Neuronal stem cell (in vitro differentiated cells): ENCODE measurements around the gene RIOK2. TPM values are rescaled to one million over a fixed set of nuclear protein-coding genes. Genes with fewer than 3 reads are reported as not detected.

Experiments
- DNase-seq: peaks from one replicate; pipeline ENCODE4 v3.0.0-alpha.2; 2013; ENCODE audit warnings: low spot score
- H2AFZ ChIP-seq: one replicate; pipeline ENCODE4 v1.6.1; 2013; ENCODE audit warnings: mild to moderate bottlenecking, low read length, inconsistent platforms
- H2AK5ac ChIP-seq: 2 replicates; pipeline ENCODE4 v1.6.1; 2013; ENCODE audit warnings: low read depth, mild to moderate bottlenecking, inconsistent platforms, low read length, moderate library complexity, mixed read lengths
- H2BK120ac ChIP-seq: 2 replicates; pipeline ENCODE4 v1.6.1; 2013; ENCODE audit warnings: low read depth, mild to moderate bottlenecking, inconsistent platforms, low read length, moderate library complexity, mixed read lengths
- H2BK12ac ChIP-seq: one replicate; pipeline ENCODE4 v1.6.1; 2013; ENCODE audit warnings: low read length, inconsistent platforms
- H2BK15ac ChIP-seq: 2 replicates; pipeline ENCODE4 v1.6.1; 2013; ENCODE audit warnings: mild to moderate bottlenecking, low read length, inconsistent platforms, mixed read lengths
- H2BK5ac ChIP-seq: one replicate; pipeline ENCODE4 v1.6.1; 2013; ENCODE audit warnings: inconsistent platforms, mild to moderate bottlenecking, low read length, moderate library complexity
- H3K14ac ChIP-seq: one replicate; pipeline ENCODE4 v1.6.1; 2013; ENCODE audit warnings: low read length, inconsistent platforms
- H3K18ac ChIP-seq: 2 replicates; pipeline ENCODE4 v1.6.1; 2013; ENCODE audit warnings: low read length, inconsistent platforms
- H3K23ac ChIP-seq: 2 replicates; pipeline ENCODE4 v1.6.1; 2013; ENCODE audit warnings: low read depth, mild to moderate bottlenecking, mixed read lengths, low read length, inconsistent platforms; ENCODE audit not compliant: poor library complexity
- H3K27ac ChIP-seq: replicated peaks from 3 replicates; pipeline ENCODE4 v1.5.1; 2013; ENCODE audit warnings: low read length, inconsistent platforms
- H3K27me3 ChIP-seq, 3 experiments: 2 replicates each; pipeline ENCODE4 v1.6.1; 2013; ENCODE audit warnings: low read length in 3 of 3, mild to moderate bottlenecking in 2 of 3, inconsistent platforms in 1 of 3, low read depth in 1 of 3, mixed read lengths in 1 of 3, moderate library complexity in 1 of 3; ENCODE audit not compliant: control insufficient read depth in 3 of 3, insufficient read depth in 3 of 3
- H3K36me3 ChIP-seq, 2 donors: replicated peaks in 1 of 2; 2 replicates each; pipeline ENCODE4 v1.6.1; 2013; ENCODE audit warnings: low read length in 2 of 2; ENCODE audit not compliant: control insufficient read depth in 2 of 2, insufficient read depth in 2 of 2
- H3K4ac ChIP-seq: 2 replicates; pipeline ENCODE4 v1.6.1; 2013; ENCODE audit warnings: inconsistent platforms, mild to moderate bottlenecking, low read length, moderate library complexity
- H3K4me1 ChIP-seq, 2 donors: 1 replicate in 1 of 2; 2 replicates in 1 of 2; pipeline ENCODE4 v1.6.1; 2013; ENCODE audit warnings: low read length in 2 of 2, low read depth in 1 of 2; ENCODE audit not compliant: control insufficient read depth in 2 of 2, insufficient read depth in 1 of 2
- H3K4me2 ChIP-seq: one replicate; pipeline ENCODE4 v1.6.1; 2013; ENCODE audit warnings: mild to moderate bottlenecking, low read length, inconsistent platforms; ENCODE audit not compliant: insufficient read depth, poor library complexity, severe bottlenecking
- H3K4me3 ChIP-seq, 2 donors: 2 replicates each; pipeline ENCODE4 v1.5.1; 2013; ENCODE audit warnings: low read length in 2 of 2, mild to moderate bottlenecking in 2 of 2, inconsistent platforms in 1 of 2, moderate library complexity in 1 of 2
- H3K79me1 ChIP-seq: one replicate; pipeline ENCODE4 v1.6.1; 2013; ENCODE audit warnings: low read depth, mild to moderate bottlenecking, inconsistent platforms, low read length, moderate library complexity
- H3K9ac ChIP-seq: one replicate; pipeline ENCODE4 v1.6.1; 2013; ENCODE audit warnings: mild to moderate bottlenecking, low read depth, low read length, inconsistent platforms; ENCODE audit not compliant: poor library complexity
- H3K9me3 ChIP-seq, 2 donors: replicated peaks in 1 of 2; 2 replicates each; pipeline versions ENCODE3 to v1.6.1; 2013; ENCODE audit warnings: low read length in 2 of 2, mild to moderate bottlenecking in 2 of 2, inconsistent platforms in 1 of 2, low read depth in 1 of 2, mixed read lengths in 1 of 2, moderate library complexity in 1 of 2; ENCODE audit not compliant: control insufficient read depth in 2 of 2, insufficient read depth in 1 of 2
- H4K8ac ChIP-seq: one replicate; pipeline ENCODE4 v1.6.1; 2013; ENCODE audit warnings: low read depth, mild to moderate bottlenecking, inconsistent platforms, low read length, moderate library complexity
- H4K91ac ChIP-seq: one replicate; pipeline ENCODE4 v1.6.1; 2013; ENCODE audit warnings: low read length, low read depth, mild to moderate bottlenecking, inconsistent platforms; ENCODE audit not compliant: poor library complexity
- WGBS, 2 donors: extraction: QIAGEN DNeasy Blood & Tissue Kit; methylation state at CpG; one replicate each; pipeline ENCODE4 v1.1.7; 2013; ENCODE audit warnings: missing lambda C conversion rate in 2 of 2, mixed read lengths in 1 of 2; ENCODE audit not compliant: insufficient read length in 2 of 2, insufficient replicate concordance in 1 of 2; ENCODE audit errors: extremely low coverage in 2 of 2; 5-methylcytosine and 5-hydroxymethylcytosine counted together
- polyA plus RNA-seq, 2 experiments: library from polyadenylated mRNA; stranded (reverse); fragments of 200-250 nt; gene quantifications; one replicate each; pipeline ENCODE4 v1.2.3, GENCODE V29; 2013

RIOK2 gene
- polyA plus RNA-seq (2013, experiment 1 of 2) = 16.0 TPM
- polyA plus RNA-seq (2013, experiment 2 of 2) = 18.5 TPM

DNA sequence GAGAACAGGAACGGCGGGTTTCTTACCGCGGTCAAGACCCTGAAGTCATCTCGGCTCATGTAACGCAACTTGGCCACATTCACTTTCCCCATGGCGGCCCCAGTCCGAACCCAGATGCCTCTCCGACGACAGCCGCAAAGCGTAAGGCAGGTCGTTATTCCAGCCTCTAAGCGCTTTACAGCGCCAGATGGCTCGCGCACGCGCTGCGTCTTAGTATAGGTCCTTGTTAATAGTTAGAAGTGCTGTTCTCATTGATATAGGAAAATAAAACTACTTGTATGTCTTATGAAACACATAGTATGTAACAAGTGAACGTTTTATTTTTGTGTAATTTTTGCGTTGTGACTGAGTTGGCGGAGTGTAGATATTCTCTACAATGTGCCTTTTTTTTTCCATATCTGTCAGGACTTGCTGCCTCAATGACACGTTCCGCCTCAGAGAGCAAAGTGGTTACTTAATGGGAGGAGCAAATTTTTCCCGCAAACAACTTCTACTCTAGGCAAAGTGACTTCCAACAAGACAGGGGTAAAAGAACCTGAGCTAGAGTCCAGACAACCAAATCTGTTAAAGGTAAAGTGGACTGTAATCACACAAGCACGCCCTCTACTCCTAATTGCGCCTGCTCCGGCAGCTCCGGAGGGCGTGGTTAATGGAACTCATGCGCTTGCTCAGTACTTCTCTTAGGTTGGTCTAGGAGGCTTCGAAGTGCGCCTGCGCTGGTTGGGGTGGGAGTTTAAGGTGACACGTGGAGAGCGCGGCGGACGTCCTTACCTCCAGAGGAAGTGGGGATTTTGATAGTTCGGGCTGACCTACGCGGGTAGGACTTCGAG is at the start of gene RIOK2:
Gene RIOK2 (minus strand): TSS at position 148 of the 830 bp plus-strand sequence. CDS start 56 bp downstream, at position 92.
- Histone ChIP-seq H2BK12ac (no peak within 1 kb of the TSS), H3K27me3 (no peaks in the 10 kb centered on the region), H3K36me3 (peaks cover 6 to 20% of the 10 kb centered on the region in 2 donors), H2BK5ac (no peak within 1 kb of the TSS), H3K14ac (no peak within 1 kb of the TSS), H3K23ac (no peak within 1 kb of the TSS), H3K79me1 (peaks cover under 1% of the 10 kb centered on the region), H3K18ac (peak within 1 kb of the TSS; percentile 77), H4K91ac (no peak within 1 kb of the TSS), H4K8ac (no peak within 1 kb of the TSS), H3K9ac (peak within 1 kb of the TSS; percentile 92), H3K4me1 (peaks cover 0 to 2% of the 10 kb centered on the region in 2 donors), H3K4me2 (peak within 1 kb of the TSS; percentile 68), H3K4me3 (peak within 1 kb of the TSS; percentile 67 to 98), H3K27ac (peak within 1 kb of the TSS; percentile 63), H2BK15ac (no peak within 1 kb of the TSS), H3K4ac (no peak within 1 kb of the TSS), H2BK120ac (no peak within 1 kb of the TSS), H2AFZ (peak within 1 kb of the TSS; percentile 91), H3K9me3 (peaks cover 0 to 14% of the 10 kb centered on the region in 2 donors), H2AK5ac (no peak within 1 kb of the TSS)
- peak; percentile 81 for DNase-seq
- WGBS, 2 donors = no CpG with 5 or more reads among the region's 44 CpGs

DNA sequence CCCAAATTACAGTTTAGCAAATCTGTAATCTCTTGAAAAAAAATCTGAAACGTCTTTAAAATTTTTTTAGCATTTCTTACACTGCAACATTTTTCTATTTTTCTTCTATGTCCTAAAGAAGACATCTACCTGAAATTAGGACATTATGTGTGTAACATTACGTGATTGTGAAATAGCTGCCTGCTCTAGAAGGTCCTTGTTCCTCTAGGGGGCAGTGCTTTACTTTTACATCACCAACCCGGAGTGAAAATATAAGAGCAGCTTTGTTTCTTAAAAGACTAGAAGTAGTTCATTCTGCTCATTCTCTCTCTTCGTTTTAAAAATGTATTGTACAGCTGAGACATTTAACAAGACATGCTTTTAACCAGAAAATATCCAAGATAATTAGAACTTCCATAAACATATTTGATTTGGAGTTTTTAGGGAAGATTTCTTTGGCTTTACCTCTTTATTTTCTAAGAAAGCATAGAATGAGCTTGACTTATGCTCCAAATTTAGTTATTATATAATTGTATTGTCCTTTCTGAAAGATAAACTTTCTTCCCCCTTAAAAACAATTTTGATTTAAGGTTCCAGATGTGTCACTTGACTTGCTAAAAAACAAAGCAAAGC is 48.1 kb upstream of the RIOK2 start:
- H3K9ac ChIP-seq = no peak overlapping the region
- no peak overlapping the region for H3K27ac ChIP-seq
- no peaks in the 10 kb centered on the region for H3K27me3 ChIP-seq
- no peak overlapping the region for H3K4ac ChIP-seq
- H3K4me1 ChIP-seq = no peaks in the 10 kb centered on the region
- no peak overlapping the region for H2BK120ac ChIP-seq
- H3K4me2 ChIP-seq = no peak overlapping the region
- no peak overlapping the region for H4K8ac ChIP-seq
- no peak overlapping the region for H3K14ac ChIP-seq
- no CpG with 5 or more reads among the region's 4 CpGs for WGBS, 2 donors
- no peak overlapping the region for H2BK12ac ChIP-seq
- H2AFZ ChIP-seq = peak overlapping the region; percentile 57
- H4K91ac ChIP-seq = no peak overlapping the region
- H3K18ac ChIP-seq = no peak overlapping the region
- H3K9me3 ChIP-seq = peaks cover 0 to 4% of the 10 kb centered on the region in 2 donors
- no peak overlapping the region for H2AK5ac ChIP-seq
- no peaks in the 10 kb centered on the region for H3K79me1 ChIP-seq
- no peak overlapping the region for H2BK15ac ChIP-seq
- no peak overlapping the region for H3K4me3 ChIP-seq
- H2BK5ac ChIP-seq = no peak overlapping the region
- H3K36me3 ChIP-seq = no peaks in the 10 kb centered on the region
- peak; percentile 51 for DNase-seq
- no peak overlapping the region for H3K23ac ChIP-seq

DNA sequence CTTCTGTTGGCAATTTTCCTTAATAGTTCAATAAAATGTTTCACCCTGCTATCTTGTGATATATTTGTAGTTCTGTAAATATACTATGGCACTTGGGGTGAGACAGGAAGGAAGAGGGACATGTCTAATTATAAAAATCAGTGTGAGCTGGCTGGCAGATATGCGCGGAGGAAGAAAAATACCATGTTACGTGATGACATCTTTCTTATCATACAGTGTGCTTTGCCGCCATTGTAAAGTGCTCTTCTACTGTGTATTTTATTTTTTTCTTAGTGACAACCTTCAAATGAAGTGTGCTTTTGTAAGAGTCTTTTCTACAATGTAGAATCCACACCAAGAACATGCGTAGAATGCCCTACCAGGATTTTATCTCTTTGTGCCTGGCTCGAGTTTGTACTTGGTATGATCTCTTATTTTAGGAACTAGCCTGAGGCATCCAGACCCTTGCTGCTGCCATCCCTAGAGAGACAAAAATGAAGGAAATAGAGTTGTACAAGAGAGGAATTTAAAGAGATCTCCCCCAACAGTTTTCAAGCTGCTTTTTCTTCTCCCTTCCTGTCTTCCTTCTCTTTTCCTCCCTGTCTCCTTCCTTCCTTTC is 46.7 kb upstream of the RIOK2 start:
- H2BK12ac ChIP-seq = no peak overlapping the region
- H4K91ac ChIP-seq = no peak overlapping the region
- no peak overlapping the region for H3K23ac ChIP-seq
- H2AK5ac ChIP-seq = no peak overlapping the region
- no peak overlapping the region for H3K18ac ChIP-seq
- no peak overlapping the region for H2BK15ac ChIP-seq
- H3K27ac ChIP-seq = no peak overlapping the region
- no peak overlapping the region for H3K4ac ChIP-seq
- H3K9ac ChIP-seq = no peak overlapping the region
- no peak overlapping the region for H2BK120ac ChIP-seq
- H3K4me2 ChIP-seq = no peak overlapping the region
- H3K4me3 ChIP-seq = no peak overlapping the region
- no peaks in the 10 kb centered on the region for H3K4me1 ChIP-seq
- H3K79me1 ChIP-seq = no peaks in the 10 kb centered on the region
- H3K9me3 ChIP-seq = peaks cover 0 to 4% of the 10 kb centered on the region in 2 donors
- no CpG with 5 or more reads among the region's 6 CpGs for WGBS, 2 donors
- H2BK5ac ChIP-seq = no peak overlapping the region
- no peaks in the 10 kb centered on the region for H3K27me3 ChIP-seq
- DNase-seq = no peak
- no peak overlapping the region for H2AFZ ChIP-seq
- H3K36me3 ChIP-seq = no peaks in the 10 kb centered on the region
- no peak overlapping the region for H3K14ac ChIP-seq
- no peak overlapping the region for H4K8ac ChIP-seq

DNA sequence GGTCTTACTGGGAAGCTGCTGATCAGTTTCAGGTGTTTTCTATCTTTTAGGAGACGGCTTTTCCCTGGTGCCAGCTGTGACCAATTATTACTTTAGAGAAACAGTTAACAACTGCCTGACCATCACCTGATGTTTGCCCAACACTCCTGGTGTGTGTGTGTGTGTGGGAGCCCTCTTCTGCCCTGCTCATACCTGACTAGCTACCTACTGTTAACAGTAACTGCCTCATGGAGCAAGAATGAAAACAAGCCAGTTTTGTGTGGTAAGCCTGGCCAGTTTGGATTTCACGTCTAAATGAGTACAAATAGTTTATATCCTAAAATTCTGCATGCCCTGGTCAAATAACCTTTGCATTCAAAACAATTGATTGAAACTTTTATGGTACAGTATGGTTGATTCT is 46.1 kb upstream of the RIOK2 start:
- WGBS, 2 donors = no CpG with 5 or more reads among the region's 2 CpGs
- Histone ChIP-seq H2BK15ac (no peak overlapping the region), H4K8ac (no peak overlapping the region)

More for the DNA sequence above, 46.1 kb upstream of the RIOK2 start:
- no peaks in the 10 kb centered on the region for H3K79me1 ChIP-seq
- H3K9ac ChIP-seq = no peak overlapping the region
- no peak for DNase-seq
- H2AK5ac ChIP-seq = no peak overlapping the region
- no peak overlapping the region for H3K27ac ChIP-seq
- no peaks in the 10 kb centered on the region for H3K36me3 ChIP-seq
- no peak overlapping the region for H3K4me2 ChIP-seq
- H2BK5ac ChIP-seq = no peak overlapping the region
- no peak overlapping the region for H2AFZ ChIP-seq
- H3K27me3 ChIP-seq = no peaks in the 10 kb centered on the region
- H3K23ac ChIP-seq = no peak overlapping the region
- no peak overlapping the region for H4K91ac ChIP-seq
- H3K4me3 ChIP-seq = no peak overlapping the region
- no peak overlapping the region for H3K4ac ChIP-seq
- no peak overlapping the region for H3K14ac ChIP-seq
- no peaks in the 10 kb centered on the region for H3K4me1 ChIP-seq
- H3K18ac ChIP-seq = no peak overlapping the region
- H3K9me3 ChIP-seq = peaks cover 0 to 4% of the 10 kb centered on the region in 2 donors
- H2BK120ac ChIP-seq = no peak overlapping the region
- H2BK12ac ChIP-seq = no peak overlapping the region
